GM19397 (cell line): ENCODE results near the gene NTHL1.

Source experiments
- ATAC-seq: cut with Tn5 transposase; IDR thresholded peaks from one replicate; pipeline ENCODE4 v1.9.1; 2021; ENCODE audit warnings: mild to moderate bottlenecking, moderate library complexity; ENCODE audit not compliant: unreplicated experiment

The NTHL1 gene

GRCh38 chr16:2084895-2085625, 37.4 kb upstream of the NTHL1 start:
- ATAC-seq = no peak

DNA sequence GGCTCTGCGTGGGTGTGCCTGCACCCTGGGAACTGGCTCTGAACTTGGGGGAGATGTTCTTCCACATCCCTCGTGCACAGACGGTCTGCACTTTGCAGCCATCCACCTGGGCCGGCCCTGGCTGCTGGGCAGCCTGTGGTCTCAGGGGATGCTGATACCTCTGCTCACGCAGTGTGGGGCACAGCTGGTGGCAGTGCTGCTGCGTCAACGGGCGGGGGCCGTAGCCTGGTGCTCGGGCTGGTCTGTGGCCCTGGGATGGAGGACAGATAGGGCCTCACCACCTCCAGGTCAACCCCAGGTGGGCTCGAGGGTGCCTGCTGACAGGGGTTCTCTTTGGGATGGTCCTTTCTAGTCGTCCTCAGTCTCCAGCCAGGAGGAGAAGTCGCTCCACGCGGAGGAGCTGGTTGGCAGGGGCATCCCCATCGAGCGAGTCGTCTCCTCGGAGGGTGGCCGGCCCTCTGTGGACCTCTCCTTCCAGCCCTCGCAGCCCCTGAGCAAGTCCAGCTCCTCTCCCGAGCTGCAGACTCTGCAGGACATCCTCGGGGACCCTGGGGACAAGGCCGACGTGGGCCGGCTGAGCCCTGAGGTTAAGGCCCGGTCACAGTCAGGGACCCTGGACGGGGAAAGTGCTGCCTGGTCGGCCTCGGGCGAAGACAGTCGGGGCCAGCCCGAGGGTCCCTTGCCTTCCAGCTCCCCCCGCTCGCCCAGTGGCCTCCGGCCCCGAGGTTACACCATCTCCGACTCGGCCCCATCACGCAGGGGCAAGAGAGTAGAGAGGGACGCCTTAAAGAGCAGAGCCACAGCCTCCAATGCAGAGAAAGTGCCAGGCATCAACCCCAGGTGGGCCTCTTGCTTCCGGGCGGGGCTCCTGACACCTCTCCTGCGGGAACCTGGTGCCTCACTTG, 36.5 kb upstream of the NTHL1 start:
- no peak for ATAC-seq

DNA sequence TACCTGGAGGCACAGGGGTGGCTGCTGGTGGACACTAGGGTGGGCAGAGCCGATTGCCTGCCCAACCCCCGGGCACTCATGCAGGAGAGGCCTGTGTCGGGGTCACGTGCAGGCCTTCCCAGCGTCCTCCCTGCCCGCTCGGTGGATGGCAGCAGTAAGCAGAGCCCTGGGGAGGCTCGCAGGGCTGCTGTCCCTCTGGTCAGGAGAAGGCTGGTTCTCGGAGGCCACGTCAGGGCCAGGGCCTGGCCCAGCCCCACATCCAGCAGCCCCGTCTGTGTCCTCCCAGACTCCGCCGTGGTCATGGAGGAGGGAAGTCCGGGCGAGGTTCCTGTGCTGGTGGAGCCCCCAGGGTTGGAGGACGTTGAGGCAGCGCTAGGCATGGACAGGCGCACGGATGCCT, 35.8 kb upstream of the NTHL1 start:
- no peak for ATAC-seq

DNA sequence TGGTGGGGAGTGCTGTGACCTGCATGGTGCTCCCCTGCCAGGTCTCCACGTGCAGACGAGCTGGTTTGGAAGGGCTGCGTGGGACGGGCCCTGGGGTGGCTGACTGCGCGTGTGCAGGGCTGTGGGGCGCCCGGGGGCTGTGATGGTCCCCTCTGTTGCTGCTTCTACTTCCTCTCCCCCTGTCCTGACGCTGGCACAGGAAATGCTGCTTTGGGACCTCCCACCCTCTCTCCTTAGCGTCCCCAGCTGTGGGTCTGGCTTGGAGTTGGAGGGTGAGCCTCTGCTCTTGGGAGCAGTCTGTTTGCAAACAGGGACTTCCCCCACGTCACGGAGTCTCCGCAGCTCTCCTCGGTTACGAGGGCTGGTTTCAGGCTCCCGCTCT, 35.3 kb upstream of the NTHL1 start:
- ATAC-seq = no peak

DNA sequence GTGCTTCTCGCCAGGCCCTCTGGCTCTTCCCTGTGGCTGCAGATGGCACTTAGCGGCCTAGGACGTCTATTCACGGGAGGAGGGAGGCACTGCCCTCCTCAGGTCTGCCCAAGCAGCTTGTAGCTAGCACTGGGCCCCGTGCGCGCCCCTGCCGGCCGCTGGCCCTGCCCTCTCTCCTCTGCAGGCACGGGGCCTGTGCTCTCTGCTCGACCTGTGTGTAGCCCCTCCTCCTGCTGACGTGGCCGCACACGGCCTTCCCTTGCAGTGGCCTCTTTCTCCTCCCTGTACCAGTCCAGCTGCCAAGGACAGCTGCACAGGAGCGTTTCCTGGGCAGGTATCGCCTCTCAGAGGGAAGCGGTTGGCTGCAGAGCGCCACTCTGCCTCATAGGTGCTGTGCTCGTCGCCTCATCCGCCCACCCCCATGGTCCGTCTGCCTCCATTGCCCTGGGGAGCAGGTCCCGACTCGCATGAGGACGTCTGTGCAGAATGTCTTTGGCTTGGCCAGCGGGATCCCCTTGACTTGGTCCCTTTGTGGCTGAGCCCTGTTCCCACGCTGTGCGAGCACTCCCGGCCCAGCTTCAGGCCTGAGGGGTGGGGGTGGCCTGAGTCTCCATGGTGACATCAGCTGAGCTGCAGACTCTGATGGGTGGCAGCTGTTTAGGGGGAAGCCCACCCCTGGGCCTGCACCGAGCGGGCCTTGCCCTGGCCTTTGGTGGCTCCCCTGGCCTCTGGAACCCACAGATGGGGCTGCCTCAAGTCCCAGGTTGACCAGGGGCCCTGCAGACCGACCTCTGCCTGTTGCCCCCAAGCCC, 34.7 kb upstream of the NTHL1 start:
- no peak for ATAC-seq

GRCh38 chr16:2081201-2082084, 33.8 kb upstream of the NTHL1 start:
- no peak for ATAC-seq

GRCh38 chr16:2079991-2080390, 32.4 kb upstream of the NTHL1 start:
- ATAC-seq = no peak

GRCh38 chr16:2079311-2079800, 31.7 kb upstream of the NTHL1 start:
- no peak for ATAC-seq

- ATAC-seq = no peak
Measured at GRCh38 chr16:2078691-2079090, 31.1 kb upstream of the NTHL1 start.

- no peak for ATAC-seq
Measured at GRCh38 chr16:2078096-2078495, 30.5 kb upstream of the NTHL1 start.

DNA sequence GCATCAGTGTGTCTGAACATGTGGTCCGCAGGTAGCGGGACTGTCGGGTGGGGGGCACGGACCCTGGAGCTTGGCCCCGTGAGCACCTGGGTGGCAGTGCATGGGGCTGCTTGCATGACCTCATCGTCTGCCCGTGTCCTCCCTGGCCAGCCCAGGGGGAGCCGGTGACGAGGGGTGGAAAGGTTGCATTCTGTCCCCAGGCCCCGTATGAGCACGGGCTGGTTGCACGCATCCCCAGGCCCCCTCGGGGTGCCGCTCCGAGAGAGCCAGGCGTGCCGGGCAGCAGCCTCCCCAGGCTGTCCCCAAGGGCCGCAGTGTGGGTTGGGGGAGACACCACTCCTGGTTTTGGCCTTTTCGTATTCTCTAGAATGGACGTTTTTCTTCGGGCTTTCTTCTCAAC, 30.1 kb upstream of the NTHL1 start:
- ATAC-seq = no peak

DNA sequence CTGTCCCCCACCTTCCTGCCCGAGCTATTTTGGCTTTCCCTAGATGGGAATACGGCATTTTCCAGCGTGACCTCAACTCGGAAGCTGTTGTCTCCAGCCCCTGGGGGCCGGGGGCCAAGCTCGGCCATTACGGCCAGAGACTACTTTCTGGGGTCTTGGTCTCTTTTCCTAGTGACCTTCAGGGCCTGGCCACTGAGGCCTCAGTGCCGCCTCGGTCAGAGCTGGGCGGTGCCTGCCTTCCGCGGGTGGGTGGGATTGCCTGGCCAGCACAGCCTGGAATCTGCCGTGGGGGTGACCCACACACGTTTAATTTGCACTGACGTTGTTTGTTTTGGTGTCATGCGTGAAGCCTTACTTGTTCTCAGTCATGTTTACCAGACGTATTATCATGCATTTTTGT, 29.4 kb upstream of the NTHL1 start:
- no peak for ATAC-seq

DNA sequence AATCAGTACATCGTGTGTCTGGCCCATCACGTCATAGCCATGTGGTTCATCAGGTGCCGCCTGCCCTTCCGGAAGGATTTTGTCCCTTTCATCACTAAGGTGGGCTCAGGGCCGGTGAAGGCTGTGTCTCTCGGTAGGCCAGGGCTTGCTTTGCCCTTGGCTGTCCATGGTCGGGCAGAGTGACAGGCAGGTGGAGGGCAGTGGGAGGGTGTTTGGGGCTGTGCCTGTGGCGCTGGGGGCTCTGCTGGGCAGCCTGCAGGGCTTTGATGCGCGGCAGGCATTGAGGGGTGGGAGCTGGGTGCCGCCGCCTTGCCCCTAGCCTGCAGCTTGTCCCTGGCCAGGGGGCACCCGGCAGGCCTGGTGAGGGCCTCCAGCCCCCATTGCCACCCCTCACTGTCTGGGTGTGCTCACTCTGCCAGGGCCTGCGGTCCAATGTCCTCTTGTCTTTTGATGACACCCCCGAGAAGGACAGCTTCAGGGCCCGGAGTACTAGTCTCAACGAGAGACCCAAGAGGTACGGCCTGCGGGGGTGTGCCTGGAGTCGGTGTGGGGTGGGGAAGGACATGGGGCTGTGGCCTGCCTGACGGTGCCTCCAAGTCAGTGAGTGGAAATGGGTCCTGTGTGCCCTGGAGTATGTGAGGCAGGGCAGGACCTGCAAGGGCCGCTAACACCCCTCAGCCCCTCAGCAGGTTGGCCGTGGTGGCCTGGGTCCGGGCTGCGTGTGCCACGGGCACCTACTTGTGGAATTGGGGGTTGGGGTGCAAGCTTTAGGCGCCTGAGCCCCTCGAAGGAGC, 28.6 kb upstream of the NTHL1 start:
- ATAC-seq = no peak

DNA sequence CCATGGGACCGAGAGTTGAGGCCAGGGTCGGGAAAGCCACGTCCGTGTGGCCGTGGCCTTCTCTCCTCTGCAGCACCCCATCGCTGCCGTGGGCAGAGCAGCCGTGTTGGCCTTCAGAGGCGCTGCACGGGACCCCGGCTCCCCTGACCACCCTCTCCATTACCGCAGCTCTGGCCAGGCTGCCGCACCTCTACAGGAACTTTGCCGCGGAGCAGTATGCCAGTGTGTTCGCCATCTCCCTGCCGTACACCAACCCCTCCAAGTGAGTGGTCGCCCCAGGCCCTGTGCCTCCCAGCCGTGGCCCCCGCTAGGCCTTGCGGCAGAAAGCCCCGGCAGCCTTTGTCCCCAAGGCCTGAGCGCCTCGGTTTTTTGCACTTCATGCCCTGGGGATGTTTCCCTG, 28.0 kb upstream of the NTHL1 start:
- ATAC-seq = no peak

GRCh38 chr16:2074071-2074470, 26.4 kb upstream of the NTHL1 start:
- ATAC-seq = no peak

GRCh38 chr16:2072926-2073325, 25.3 kb upstream of the NTHL1 start:
- ATAC-seq = no peak

- ATAC-seq = no peak
Measured at GRCh38 chr16:2071454-2072202, 24.0 kb upstream of the NTHL1 start.

- no peak for ATAC-seq
Measured at GRCh38 chr16:2070576-2071453, 23.2 kb upstream of the NTHL1 start.
